HepG2 (cell line): ENCODE results near the gene PDCD11.

Experiments used
- CERS6 ChIP-seq: sonication (generic); formaldehyde crosslinking; IDR thresholded peaks from 2 replicates; pipeline ENCODE4 v1.5.0; 2020; ENCODE audit warnings: missing genetic modification reagents
- GABPA ChIP-seq, 2 experiments: IDR thresholded peaks; 2 replicates each; pipeline ENCODE4 v1.6.1; 2011 to 2016; ENCODE audit warnings: low read depth in 2 of 2, low read length in 1 of 2, missing biosample characterization in 1 of 2, missing genetic modification characterization in 1 of 2
- IRX3 ChIP-seq: sonication (generic); formaldehyde crosslinking; IDR thresholded peaks from 2 replicates; pipeline ENCODE4 v1.8.1; 2023; ENCODE audit warnings: mild to moderate bottlenecking, low read depth, missing genetic modification reagents, borderline replicate concordance
- NBN ChIP-seq: fragments of 450-650 bp; conservative IDR thresholded peaks from 2 replicates; pipeline ENCODE4 v1.6.1; 2017
- TRIM24 ChIP-seq: sonication (generic); formaldehyde crosslinking; IDR thresholded peaks from 2 replicates; pipeline ENCODE4 v1.8.0; 2022; ENCODE audit warnings: mild to moderate bottlenecking, missing genetic modification reagents
- ZFP41 ChIP-seq: sonication (generic); formaldehyde crosslinking; IDR thresholded peaks from 2 replicates; pipeline ENCODE4 v1.4.0; 2020; ENCODE audit warnings: mild to moderate bottlenecking, missing genetic modification reagents, borderline replicate concordance
- ZFX ChIP-seq: sonication (generic); formaldehyde crosslinking; IDR thresholded peaks from 2 replicates; pipeline ENCODE4 v1.4.0; 2020; ENCODE audit warnings: mild to moderate bottlenecking, low read depth, missing genetic modification reagents, moderate library complexity
- ZNF234 ChIP-seq: sonication (generic); formaldehyde crosslinking; conservative IDR thresholded peaks from 2 replicates; pipeline ENCODE4 v1.5.1; 2020; ENCODE audit warnings: mild to moderate bottlenecking, missing genetic modification reagents
- ZNF546 ChIP-seq: sonication (generic); formaldehyde crosslinking; conservative IDR thresholded peaks from 2 replicates; pipeline ENCODE4 v1.8.1; 2023; ENCODE audit warnings: mild to moderate bottlenecking, missing genetic modification reagents
- TF ChIP-seq, protein P1 (sequence below): sonication (generic); formaldehyde crosslinking; IDR thresholded peaks from 2 replicates; pipeline ENCODE4 v1.5.0; 2020; ENCODE audit warnings: mild to moderate bottlenecking, missing genetic modification reagents, moderate library complexity

DNA sequence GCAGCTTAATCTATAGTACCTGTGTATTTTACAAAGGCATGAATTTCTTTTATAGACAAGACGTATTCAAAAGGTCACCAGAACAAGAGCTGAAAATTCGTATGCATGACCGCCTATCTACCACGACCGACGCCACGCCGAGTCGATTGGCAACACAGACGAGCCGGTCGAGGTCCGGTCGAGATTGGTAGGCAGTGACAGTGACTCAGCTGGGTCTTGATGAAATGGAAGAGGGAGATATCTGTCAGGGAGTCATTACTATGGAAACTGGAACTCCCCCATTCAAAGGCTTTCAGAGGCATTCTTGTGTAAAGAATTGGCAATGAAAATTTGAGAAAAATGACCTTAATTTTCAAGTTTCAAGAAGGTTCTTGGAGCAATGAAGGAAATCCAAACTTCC is 2.2 kb upstream of the PDCD11 start:
- TF ChIP-seq NBN (no peak), IRX3 (no peak), TRIM24 (CRISPR knock-in tag) (no peak), CERS6 (CRISPR knock-in tag) (no peak), ZNF546 (CRISPR knock-in tag) (no peak), ZFP41 (CRISPR knock-in tag) (no peak), ZNF234 (CRISPR knock-in tag) (no peak), ZFX (CRISPR knock-in tag) (no peak), GABPA (IDR thresholded peaks at IDR 0.05; ENCODE audit: low read depth, low read length) (no peak), GABPA (CRISPR knock-in tag; IDR thresholded peaks at IDR 0.05; ENCODE audit: low read depth) (no peak)
- TF ChIP-seq, protein P1, sequence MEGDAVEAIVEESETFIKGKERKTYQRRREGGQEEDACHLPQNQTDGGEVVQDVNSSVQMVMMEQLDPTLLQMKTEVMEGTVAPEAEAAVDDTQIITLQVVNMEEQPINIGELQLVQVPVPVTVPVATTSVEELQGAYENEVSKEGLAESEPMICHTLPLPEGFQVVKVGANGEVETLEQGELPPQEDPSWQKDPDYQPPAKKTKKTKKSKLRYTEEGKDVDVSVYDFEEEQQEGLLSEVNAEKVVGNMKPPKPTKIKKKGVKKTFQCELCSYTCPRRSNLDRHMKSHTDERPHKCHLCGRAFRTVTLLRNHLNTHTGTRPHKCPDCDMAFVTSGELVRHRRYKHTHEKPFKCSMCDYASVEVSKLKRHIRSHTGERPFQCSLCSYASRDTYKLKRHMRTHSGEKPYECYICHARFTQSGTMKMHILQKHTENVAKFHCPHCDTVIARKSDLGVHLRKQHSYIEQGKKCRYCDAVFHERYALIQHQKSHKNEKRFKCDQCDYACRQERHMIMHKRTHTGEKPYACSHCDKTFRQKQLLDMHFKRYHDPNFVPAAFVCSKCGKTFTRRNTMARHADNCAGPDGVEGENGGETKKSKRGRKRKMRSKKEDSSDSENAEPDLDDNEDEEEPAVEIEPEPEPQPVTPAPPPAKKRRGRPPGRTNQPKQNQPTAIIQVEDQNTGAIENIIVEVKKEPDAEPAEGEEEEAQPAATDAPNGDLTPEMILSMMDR (CRISPR knock-in tag): no peak
